Inflammatory macrophage (primary cell): ENCODE results near the gene CMTM7.

Source experiments
- DNase-seq, 2 donors: peaks; one replicate each; pipeline ENCODE4 v3.0.0-alpha.2; 2020 to 2022
- total RNA-seq, 18 experiments: gene quantifications; one replicate each; lab custom pipeline; 2026; ENCODE audit warnings: mixed read lengths in 6 of 18, inconsistent platforms in 2 of 18; lab: John Stamatoyannopoulos, UW

The CMTM7 gene, protein sequence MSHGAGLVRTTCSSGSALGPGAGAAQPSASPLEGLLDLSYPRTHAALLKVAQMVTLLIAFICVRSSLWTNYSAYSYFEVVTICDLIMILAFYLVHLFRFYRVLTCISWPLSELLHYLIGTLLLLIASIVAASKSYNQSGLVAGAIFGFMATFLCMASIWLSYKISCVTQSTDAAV
- total RNA-seq, result 9.8 to 59.8 (median 43.2) reads per million in 18 experiments

DNA sequence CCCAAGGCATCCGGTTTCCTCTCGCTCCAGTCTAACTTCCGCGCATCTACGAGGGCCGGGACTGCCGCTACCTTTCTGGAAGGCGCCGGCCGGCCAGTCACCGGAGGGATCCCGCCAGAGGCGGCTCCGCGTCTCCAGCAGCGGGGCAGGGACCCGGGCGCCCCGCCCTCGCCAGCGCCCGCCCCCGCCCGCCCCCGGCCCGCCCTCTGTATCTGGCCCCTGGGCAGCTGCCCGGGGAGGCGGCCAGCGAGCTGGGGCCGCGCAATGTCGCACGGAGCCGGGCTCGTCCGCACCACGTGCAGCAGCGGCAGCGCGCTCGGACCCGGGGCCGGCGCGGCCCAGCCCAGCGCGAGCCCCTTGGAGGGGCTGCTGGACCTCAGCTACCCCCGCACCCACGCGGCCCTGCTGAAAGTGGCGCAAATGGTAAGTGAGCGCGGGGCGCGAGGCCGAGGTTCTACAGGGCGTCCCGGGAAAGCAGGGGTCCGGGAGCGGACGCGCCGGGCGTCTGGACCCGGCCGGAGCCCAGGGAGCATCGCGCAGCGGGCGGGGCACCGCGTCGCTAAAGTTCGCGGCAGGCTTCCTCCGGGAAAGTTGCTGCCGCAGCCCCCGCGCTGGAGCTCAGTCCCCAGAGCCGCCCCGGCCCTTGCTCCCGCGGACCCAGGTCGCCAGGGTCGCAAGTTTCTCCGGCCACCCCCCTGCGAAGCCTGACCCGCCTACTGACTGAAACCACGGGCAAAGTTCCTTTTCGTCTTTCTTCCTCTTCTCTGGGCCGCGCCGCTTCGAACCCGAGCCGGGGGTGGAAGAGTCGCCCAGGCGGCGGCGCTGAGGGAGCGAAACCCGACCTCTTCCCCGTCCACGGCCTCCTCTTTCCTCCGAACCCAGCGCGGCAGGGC lies at the start of gene CMTM7:
CMTM7 (plus strand) TSS at position 211 of the 893 bp plus-strand sequence; CDS start at position 265, 54 bp downstream.
- peak; percentile 78 to 88 for DNase-seq

DNA sequence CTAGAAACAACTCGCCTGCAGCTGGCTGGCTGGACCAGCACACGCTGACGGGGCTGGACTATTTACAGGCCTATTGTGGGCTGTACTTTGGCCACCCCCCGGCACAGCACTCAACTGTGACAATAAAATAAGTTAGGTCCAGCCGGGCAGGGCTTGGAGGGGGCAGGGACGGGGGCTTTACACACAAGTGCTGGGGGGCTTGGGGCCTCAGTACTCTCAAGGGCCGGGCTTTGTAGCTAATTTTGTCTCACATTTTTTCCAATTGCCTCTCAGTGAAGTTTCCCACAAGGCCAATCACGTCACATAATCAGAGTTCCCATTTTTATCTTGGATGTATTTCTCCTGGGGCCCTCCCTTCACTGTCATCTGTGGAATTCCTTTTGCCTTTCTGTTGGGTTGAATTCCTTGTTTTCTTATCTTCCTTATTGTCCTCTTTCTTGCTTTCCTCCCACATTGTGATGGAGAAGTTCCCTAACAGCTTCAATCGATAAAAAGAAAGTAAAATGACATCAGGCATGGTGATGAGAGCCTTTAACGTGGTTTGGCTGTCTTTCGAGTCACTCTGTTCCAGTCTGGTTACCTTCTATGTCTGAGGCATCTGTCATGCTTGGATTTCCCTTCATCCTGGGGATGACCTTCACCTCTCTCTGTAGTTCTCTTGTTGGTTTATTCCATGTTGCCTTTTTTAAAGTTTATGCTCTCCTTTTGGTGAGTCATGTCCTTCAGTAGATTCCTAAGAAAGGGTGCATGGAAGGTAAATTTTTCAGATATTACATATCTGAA lies 44.1 kb upstream of the CMTM7 start:
- DNase-seq, result no peak

DNA sequence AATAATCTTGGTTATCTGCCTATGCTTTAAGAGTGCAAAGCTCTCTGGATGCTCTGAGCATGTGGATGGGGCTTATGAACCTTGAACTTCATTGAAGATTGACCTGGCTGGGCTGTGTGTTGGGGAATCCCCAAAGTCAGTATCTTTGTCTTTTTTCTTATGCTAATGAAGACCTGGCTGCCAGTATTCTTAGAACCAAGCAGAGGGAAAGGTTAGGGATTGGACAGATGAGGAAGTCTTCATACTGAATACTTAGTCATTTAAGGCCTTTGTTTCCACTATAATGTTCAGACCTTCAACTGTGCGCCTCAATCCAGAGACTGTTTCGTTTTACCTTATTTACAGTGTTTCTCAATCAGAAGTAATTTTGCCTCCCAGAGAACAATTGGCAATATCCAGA lies 42.5 kb upstream of the CMTM7 start:
- no peak for DNase-seq

DNA sequence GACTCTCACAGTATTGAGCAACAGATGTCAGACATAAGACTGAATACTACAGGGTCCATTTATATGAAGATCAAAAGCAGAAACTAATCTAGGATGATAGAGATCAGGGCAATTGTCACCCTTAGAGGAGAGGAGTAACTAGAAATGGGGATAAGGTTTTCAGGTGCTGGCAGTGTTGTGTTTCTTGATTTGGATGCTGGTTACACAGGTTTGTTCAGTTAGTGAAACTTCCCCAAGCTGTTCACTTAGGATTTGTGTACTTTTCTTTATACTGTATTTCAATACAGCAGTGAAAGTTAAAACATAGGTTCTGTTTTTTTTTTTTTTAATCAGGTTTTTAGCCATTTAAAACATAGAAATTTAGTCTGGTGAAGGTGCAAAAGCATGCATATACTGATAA lies 39.1 kb upstream of the CMTM7 start:
- DNase-seq, result peak in 1 of 2 donors; percentile 27

DNA sequence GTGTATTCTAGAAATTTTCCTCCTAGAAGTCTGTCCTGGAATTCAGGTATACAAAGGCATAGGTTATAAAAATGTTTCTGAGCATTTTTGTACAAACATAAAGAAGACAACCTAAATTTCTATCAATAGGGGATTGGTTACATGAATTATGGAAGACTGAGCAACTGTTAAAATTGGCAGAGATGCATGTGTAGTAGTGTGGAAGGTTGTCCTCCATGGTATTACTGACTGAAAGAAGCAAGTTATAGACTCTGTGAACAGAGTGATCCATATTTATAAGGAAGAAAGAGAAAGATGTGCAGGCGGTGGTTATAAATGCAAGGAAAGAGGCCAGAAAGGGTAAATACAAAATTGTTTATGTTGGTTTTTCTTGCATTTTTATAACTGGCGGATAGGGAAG lies 38.3 kb upstream of the CMTM7 start:
- no peak for DNase-seq

DNA sequence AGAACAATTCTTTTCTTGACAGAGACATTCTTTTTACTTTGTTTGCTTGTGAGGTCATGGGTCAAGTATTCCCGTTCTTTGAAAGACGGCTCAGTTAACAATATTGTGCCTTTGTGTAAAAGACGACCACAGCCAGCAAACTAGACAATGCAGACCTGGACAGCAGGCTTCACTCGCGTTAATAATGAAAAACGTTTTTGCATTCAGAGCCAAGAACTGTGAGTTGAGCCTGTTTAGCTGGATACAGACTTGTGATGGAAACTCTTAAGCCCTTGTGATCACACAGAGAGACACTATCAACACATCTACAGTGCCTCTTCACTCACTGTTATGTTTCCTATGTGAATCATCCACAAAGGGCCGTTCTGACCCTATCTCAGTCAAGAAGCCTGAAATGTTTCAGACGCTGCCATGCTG lies 37.3 kb upstream of the CMTM7 start:
- DNase-seq, result no peak

DNA sequence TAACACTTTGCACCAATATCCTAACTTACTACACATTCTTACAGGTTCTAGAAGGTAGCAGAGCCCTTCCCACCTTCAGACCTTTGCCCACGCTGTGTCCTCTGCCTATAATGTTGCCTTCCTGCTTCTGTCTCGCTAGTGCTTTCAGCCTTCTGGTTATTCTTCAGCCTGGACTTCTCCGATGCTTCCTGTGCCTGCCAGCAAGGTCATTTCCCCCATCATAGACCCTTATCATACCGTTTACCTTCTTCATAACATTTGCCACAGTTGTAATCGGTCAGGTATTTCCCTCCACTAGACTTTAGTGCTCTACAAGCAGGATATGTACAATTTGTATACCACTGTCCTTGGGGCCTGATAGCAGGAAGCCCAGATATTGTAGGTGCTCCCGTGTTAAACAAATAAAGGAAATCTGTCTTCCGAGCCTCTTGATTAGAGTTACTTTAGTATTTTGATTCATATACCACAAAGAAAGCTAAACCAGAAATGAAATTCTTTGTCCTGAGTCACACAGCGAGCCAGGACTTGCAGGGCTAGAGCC lies 35.8 kb upstream of the CMTM7 start:
- no peak for DNase-seq

DNA sequence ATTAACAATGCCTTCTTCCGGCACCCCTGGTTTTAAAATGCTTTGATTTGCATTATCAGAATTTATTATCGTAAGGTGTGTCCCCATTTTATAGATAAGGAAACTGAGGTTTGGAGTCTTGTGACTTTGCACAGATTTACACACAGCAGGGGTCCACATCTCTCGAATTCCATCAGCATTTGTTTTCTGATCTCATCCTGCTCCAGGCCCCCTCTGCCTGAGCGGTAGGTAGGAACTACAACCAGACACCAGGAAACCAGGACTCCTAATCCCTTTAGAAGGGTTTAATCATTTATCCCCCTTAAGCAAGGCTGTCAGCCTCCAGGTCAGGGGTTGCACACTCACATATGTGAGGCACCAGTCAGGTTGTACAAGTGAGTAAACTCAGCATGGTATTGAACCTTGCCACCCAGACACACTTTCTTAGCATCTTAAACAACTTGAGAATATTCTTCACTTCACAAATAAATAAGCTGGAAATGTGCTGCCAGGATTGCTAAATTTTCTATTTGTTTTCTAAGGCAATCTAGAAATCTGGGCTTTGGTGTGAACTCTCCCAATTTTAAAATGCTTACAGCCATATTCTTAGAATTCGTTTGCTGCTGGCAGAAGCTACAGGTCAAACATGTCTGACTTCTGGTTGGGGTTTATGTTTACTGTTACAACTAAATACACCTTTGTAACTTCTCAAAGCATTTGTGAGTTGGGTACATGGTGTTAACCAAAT lies 31.7 kb upstream of the CMTM7 start:
- no peak for DNase-seq

DNA sequence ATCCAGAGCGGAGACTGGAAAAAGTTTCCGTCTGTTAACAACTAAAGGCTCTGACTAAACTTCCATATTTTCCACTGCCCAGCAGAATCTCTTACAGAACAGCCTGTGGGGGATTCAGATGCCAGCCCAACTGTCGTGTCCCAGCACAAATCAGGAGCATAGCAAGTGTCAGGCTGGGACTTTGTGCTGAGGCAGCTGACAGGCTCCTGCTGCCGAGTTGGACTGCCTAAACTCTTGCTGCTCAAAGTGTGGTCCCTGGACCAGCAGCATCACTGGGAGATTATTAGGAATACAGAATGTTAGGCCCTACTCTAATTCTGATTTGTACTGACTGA lies 31.2 kb upstream of the CMTM7 start:
- no peak for DNase-seq

DNA sequence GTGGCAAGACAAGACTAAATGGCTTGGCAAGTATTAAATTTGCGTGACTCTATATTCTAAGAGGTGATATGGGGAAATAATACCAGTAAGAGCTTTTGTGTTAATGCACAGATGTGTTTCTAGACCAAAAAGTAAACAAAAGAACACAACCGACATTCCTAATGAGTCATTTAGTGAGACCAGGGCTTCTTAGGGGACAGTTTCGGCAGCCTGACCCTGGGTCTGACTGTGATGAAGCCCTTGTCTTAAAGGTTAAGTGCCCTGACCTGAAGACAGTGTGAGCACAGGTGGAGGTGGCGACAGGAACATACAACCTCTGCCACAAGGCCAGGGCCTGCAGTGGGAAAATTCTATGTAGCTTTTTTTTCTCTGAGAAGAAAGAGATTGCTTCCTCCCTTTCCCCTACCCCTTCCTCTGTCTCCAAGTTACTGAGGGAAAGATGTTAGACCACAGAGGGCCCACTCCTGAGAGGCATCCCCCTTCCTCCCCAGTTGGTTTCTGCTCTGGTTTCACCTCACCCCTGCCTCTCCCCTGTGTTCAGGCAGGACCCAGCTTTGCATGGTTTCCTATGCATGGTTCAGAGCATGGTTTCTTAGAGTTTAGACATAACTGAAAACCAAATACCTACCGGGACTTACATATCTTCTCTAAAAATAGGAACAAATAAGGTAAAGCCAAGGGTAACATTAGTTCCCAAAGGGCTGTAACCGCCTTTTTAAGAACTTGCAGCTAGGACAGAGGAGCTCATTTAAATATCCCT lies 24.8 kb upstream of the CMTM7 start:
- DNase-seq, result no peak

DNA sequence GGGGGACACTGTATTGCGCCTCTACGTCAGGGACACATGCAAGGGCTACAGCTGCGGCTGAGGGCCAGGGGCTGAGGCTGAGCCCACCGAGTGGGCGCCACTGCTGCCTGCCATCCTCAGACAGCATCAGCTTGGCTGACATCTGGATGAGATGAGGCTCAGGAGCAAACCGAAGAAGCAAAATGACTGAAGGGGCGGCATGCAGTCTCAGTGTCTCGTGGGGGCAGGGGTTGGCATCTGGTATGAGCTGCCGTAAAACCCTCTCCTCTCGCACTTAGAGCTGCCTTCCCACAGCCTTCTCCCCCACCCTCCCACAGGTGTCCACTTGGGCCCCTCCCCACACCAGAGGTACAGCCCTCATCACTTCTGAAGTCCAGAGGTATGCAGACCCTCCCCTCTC lies 24.2 kb upstream of the CMTM7 start:
- DNase-seq, result no peak

DNA sequence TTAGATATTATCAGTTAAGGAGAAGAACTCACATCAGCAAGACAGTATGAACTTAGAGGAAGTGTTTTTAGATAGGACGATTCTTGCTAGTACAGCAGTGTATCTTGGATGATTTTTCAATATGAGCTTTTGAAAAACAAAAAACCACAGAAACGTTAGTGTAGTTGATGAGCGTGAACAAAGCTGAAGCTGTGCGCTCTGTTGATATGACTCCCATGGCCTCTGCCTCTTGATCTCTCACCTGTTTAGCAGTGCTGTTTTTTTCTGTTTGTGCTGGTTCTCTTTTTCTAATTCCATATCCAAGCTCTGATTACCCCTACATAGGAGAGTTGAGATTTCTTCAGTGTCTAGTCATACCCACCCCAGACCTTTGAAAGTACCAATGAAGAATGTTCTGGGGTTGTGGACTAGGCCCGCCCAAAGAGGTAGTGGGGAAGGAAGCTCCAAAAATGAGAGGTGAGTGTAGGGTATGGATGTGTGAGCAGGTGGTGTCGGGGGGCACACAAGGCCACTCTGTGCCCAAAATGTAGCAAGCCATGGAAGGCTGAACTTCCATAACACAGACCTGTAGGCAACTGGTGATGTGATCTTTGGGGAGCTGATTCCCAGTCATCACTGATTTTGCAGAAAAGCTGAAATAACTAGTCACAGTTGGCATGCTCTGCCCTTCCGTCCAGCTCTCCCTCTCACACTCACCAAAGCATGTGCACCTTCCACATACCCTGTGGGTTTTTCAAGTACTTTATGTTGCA lies 20.0 kb upstream of the CMTM7 start:
- DNase-seq, result no peak

DNA sequence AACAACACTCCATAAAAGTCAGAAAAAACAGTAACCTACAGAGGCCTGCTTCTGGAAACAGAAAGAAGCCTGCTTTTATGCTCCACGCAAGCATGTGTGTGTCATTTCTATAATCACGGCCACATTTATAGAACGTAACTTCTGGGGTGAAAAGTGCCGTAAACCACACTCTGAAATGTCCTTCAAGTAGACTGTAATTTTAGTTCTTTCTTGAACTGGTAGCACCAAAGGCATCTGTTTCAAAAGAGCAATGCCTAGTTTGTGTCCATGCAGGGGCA lies 19.5 kb upstream of the CMTM7 start:
- DNase-seq, result no peak

DNA sequence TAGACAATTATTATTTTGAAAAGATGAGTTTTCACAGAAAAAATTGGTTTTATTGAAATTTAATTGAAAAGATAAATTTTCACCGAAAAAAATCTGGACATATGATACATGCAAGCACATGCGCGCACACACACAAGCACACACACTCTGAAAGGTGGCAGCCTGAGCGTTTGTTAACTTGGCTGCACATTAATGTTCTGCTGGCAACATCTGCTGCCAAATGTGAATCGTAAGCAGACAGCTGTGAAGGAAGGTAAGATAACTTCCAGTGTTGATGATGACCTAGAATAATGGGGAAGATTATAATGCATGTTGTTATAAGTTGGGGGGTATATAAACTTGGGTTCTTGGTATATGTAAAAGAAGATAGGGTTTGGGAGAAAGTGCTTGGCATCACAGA lies 18.4 kb upstream of the CMTM7 start:
- no peak for DNase-seq

DNA sequence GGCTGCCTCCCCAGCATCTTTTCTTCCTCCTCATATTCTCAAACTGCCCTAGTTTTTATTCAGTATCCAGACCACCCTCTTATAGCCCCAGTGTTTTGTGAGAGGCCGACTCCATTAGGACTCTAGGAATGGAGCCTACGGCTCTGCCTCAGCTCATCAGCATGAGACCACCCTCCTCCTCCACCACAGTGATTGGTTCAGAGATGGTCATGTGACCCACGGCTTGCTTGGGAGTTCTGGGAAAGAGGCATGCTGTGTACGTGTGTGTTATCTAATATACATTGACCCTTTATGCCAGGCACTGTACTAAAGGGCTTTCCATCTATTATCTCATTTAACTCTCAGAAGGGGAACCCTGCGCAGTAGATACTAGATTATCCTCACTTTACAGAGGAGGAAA lies 17.8 kb upstream of the CMTM7 start:
- DNase-seq, result no peak

DNA sequence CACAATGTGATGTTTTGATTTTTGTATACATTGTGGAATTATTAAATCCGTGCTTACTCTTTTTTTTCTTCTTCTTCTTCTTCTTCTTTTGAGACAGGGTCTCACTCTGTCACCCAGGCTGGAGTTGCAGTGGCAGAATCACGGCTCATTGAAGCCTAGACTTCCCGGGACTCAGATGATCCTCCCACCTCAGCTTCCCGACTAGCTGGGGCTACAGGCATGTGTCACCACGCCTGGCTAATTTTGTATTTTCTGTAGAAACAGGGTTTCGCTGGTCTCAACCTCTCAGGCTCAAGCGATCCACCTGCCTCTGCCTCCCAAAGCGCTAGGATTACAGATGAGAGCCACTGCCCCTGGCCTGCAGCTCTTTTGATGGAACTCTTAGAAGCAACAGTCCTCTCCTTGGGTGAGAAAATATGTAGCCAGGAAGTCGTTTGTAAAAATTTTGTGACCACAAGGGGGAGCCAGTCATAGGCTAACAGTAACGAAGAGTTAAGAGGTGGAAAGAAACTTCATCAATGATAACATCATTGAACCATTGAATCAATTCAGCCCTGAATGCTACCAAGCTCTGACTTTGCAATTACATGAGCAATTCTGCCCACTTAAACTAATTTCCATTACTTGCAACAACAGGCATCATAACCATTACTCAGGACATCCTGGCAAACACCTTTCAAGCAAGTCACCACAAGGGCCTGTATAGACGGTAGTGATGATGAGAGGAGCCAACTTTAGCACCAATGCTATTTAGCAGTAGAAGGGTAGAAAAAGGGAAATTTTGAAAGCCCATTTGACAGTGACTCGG lies 16.7 kb upstream of the CMTM7 start:
- peak; percentile 78 to 89 for DNase-seq

DNA sequence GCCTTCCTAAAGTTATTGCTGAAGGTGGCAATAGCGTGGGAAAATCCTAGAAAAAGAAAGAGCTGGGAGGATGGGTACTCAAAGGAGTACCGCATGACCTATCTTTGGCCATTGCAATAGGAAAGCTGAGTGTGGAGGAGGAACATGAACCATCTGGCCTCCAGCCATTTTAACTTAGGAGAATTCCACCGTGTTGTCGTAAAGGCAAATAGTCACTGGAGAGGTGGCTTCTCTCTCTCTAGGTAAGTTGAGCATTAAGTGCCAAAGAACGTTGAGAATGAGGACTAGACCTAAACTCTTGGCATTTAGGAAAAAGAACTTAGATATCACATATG lies 16.1 kb upstream of the CMTM7 start:
- no peak for DNase-seq

DNA sequence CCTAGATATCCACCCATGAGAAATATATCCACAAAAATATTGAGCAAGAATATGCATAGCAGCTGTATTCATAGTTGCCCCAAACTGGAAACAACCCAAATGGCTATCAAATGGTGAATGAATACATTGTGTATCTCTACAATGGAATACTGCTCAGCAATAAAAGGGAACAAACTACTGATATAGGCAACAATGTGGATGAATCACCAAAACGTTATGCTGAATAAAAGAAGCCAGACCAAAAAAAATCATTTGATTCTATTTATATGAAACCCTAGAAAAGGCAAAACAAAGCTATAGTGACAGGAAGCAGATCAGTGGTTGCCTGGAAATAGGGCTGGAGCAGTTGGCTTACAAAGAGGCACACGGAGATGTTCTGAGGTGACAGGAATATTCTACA lies 15.5 kb upstream of the CMTM7 start:
- no peak for DNase-seq

DNA sequence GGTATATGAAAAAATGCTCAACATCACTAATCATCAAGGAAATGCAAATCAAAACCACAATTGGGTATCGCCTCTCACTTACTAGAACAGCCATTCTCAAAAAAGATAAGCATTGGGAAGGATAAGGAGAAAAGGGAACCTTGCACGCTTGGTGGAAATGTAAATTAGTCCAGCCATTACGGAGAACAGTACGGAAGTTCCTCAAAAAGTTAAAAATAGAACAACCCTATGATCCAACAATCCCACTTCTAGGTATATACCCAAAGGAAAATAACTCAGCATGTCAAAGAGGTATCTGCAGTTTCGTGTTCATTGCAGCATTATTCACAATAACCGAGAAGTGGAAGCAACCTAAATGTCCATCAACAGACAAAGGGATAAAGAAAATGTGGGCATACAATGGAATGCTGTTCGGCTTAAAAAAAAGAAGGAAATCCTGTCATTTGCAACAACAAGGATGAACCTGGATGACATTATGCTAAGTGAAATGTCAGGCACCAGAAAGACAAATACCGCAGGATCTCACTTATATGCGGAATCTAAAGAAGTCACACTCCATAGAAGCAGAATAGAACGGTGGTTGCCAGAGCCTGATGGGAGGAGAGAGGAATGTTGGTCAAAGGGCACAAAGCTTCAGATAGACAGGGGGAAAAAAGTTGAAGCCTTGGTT lies 11.7 kb upstream of the CMTM7 start:
- DNase-seq, result peak; percentile 39 to 49

DNA sequence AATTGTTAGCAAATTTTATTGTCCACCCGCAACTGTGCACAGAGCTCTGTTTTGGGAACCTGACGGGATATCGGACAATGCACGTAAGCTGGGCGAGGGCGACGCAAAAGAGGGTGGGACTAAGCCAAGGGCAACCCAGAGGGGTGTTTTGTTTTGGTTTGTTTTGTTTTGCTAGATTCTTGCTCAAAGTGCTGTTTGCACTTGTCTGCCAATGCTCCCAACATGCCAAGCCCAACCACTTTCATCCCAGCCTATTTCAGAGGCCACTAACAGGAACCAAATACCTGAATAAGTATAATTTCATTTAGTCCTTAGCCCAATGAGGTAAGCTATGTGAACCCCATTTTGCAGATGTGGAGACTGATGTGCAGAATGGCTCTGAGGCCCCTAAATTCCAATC lies 9.7 kb upstream of the CMTM7 start:
- no peak for DNase-seq
